ENCODE results near the gene FAM184A. TPM values are rescaled to one million over a fixed set of nuclear protein-coding genes. Genes with fewer than 3 reads are reported as not detected.

FAM184A gene
- polyA plus RNA-seq, 1 experiment = 0.02 TPM

GRCh38 chr6:118982575-118982911, 95.9 kb downstream of the FAM184A start:
- DNase-seq (ENCODE audit: low read depth, low spot score) = no peak
- H3K27me3 ChIP-seq (ENCODE audit: control insufficient read depth, insufficient read depth, low read length) = no peaks in the 10 kb centered on the region
- no peaks in the 10 kb centered on the region for H3K9me3 ChIP-seq (ENCODE audit: control insufficient read depth, insufficient read depth, low read length)
- TF ChIP-seq CTCF (IDR thresholded peaks at IDR 0.05; ENCODE audit: low read depth, low read length) = no peak
- ChIA-PET POLR2A (no interaction called here), CTCF (interaction anchor here (1.4 kb wide), 1 partner anchor 14 kb away, joined by 7 read pairs; no protein-coding TSS in a partner anchor)
- no peak overlapping the region for H3K27ac ChIP-seq (ENCODE audit: low read depth, low read length)
- H3K4me3 ChIP-seq (ENCODE audit: low read depth, low read length) = no peak overlapping the region

GRCh38 chr6:118981884-118982574, 96.4 kb downstream of the FAM184A start:
- ChIA-PET POLR2A (no interaction called here), CTCF (interaction anchor here (1.4 kb wide), 1 partner anchor 14 kb away, joined by 7 read pairs; no protein-coding TSS in a partner anchor)
- DNase-seq (ENCODE audit: low read depth, low spot score) = no peak

GRCh38 chr6:118980063-118980462, 98.4 kb downstream of the FAM184A start:
- DNase-seq (ENCODE audit: low read depth, low spot score) = no peak
- H3K27me3 ChIP-seq (ENCODE audit: control insufficient read depth, insufficient read depth, low read length) = no peaks in the 10 kb centered on the region
- POLR2A ChIA-PET = no interaction called here
- no peak overlapping the region for H3K27ac ChIP-seq (ENCODE audit: low read depth, low read length)
- no peaks in the 10 kb centered on the region for H3K9me3 ChIP-seq (ENCODE audit: control insufficient read depth, insufficient read depth, low read length)
- H3K4me3 ChIP-seq (ENCODE audit: low read depth, low read length) = no peak overlapping the region
- CTCF ChIA-PET = no interaction called here
- no peak for TF ChIP-seq CTCF (IDR thresholded peaks at IDR 0.05; ENCODE audit: low read depth, low read length)

More at GRCh38 chr6:118981884-118982574, 96.4 kb downstream of the FAM184A start:
- no peak for TF ChIP-seq CTCF (IDR thresholded peaks at IDR 0.05; ENCODE audit: low read depth, low read length)
- Histone ChIP-seq H3K9me3 (ENCODE audit: control insufficient read depth, insufficient read depth, low read length) (no peaks in the 10 kb centered on the region), H3K27me3 (ENCODE audit: control insufficient read depth, insufficient read depth, low read length) (no peaks in the 10 kb centered on the region), H3K4me3 (ENCODE audit: low read depth, low read length) (no peak overlapping the region), H3K27ac (ENCODE audit: low read depth, low read length) (no peak overlapping the region)

GRCh38 chr6:118974790-118975189, 103.7 kb downstream of the FAM184A start:
- CTCF ChIA-PET = interaction anchor here (0.7 to 2.7 kb wide), 2 partner anchors 136 to 173 kb away, joined by 3 to 13 read pairs; no protein-coding TSS in a partner anchor
- Histone ChIP-seq H3K9me3 (ENCODE audit: control insufficient read depth, insufficient read depth, low read length) (no peaks in the 10 kb centered on the region), H3K27ac (ENCODE audit: low read depth, low read length) (no peak overlapping the region), H3K27me3 (ENCODE audit: control insufficient read depth, insufficient read depth, low read length) (no peaks in the 10 kb centered on the region), H3K4me3 (ENCODE audit: low read depth, low read length) (no peak overlapping the region)
- POLR2A ChIA-PET = no interaction called here
- DNase-seq (ENCODE audit: low read depth, low spot score) = no peak
- TF ChIP-seq CTCF (IDR thresholded peaks at IDR 0.05; ENCODE audit: low read depth, low read length) = no peak

- no peak overlapping the region for H3K4me3 ChIP-seq (ENCODE audit: low read depth, low read length)
- POLR2A ChIA-PET = no interaction called here
- CTCF ChIA-PET = interaction anchor here (10.8 kb wide), 1 partner anchor 139 kb away, joined by 219 read pairs; no protein-coding TSS in a partner anchor
- H3K27me3 ChIP-seq (ENCODE audit: control insufficient read depth, insufficient read depth, low read length) = no peaks in the 10 kb centered on the region
- H3K9me3 ChIP-seq (ENCODE audit: control insufficient read depth, insufficient read depth, low read length) = no peaks in the 10 kb centered on the region
- no peak overlapping the region for H3K27ac ChIP-seq (ENCODE audit: low read depth, low read length)
- DNase-seq (ENCODE audit: low read depth, low spot score) = no peak
- no peak for TF ChIP-seq CTCF (IDR thresholded peaks at IDR 0.05; ENCODE audit: low read depth, low read length)
These were observed 106.8 kb downstream of the FAM184A start for GRCh38 chr6:118971682-118972081.
